Activated CD8-positive, alpha-beta memory T cell treated with anti-CD3 and anti-CD28 coated beads, Interleukin-2, amount 50 U/mL, for 1 hour (primary cell): ENCODE results near the gene ITPKB.
A peak's percentile ranks its signal among the peaks of the same experiment; 100 is the strongest.

Experiments
- DNase-seq: peaks from one replicate; pipeline ENCODE4 v3.0.0-alpha.2; 2020; ENCODE audit errors: extremely low read depth

The ITPKB gene

DNA sequence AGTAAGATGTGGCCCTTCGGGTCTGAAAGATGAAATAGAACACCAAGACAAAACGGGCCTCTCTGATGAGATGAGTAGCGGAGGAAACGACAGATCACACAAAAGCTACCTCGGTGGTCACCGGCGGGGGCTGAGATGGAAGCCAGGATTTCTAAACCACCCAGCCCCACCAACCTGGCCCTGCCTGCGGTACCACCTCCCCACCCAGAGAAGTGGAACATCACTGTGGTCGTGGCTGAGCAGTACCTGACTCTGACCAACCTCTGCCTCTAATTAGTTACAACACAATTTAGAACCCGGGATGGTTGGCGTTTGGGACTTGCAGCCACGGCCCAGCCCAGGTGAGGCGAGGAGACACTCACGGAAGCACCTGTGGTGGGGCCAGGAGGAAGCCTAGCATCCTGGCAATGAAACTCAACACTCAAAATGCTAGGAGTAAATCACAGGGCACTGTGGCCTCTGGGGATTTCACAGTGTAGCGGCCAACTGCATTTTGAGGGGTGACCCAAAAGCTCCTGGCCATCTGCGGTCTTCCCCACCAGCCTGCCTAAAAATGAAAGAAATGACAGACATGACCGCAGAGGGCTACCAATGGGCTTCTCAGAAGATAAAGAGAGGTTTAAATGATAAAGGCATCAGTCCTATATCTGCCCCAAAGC is 73.4 kb downstream of the ITPKB start:
- DNase-seq = no peak

DNA sequence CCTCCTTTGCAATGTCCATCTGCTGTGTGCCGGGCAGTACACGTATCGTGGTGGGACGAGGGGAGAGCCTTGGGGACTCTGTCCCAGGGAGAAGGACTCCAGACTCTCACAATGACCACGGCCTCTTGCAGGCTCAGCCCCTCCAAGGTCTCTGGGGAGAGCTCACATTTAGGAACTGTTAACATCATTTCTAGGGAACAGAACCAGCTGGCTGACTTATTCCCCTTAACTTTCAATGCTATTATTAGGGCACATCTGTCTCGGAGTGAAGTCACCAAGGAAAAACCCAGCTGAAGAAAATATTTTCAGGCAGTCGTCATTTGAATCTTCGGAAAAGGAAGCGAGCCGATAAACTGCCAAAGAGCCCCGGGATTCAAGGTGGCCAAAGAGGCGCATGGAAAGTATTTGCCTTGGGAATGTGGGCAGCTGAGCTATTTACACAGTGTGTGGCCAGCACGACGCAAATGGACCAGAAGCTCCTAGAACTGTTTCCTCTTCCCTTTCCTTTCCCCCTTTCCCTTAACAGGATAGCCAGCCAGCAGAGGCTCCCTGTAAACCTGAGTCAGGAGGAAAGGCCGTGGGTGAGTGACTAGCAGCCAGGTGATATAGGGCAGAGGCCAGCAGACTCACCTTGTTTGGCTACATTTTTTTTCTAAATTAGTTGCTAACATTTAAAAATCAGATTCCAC is 74.5 kb downstream of the ITPKB start:
- DNase-seq = no peak

DNA sequence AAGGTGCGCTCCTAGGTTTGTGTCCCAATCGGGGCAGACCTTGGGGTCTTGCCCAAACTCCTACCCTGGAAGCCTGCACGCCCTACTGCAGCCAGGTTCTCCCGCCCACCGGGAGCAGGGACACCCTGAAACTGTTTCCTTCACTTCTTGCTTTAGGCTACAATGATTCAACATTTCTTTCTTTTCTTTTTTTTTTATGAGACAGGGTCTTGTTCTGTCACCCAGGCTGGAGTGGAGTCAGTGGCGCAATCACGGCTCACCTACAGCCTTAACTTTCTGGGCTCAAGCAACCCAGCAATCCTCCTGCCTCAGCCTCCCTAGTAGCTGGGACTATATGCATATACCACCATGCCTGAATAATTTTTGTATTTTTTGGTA is 75.8 kb downstream of the ITPKB start:
- no peak for DNase-seq

DNA sequence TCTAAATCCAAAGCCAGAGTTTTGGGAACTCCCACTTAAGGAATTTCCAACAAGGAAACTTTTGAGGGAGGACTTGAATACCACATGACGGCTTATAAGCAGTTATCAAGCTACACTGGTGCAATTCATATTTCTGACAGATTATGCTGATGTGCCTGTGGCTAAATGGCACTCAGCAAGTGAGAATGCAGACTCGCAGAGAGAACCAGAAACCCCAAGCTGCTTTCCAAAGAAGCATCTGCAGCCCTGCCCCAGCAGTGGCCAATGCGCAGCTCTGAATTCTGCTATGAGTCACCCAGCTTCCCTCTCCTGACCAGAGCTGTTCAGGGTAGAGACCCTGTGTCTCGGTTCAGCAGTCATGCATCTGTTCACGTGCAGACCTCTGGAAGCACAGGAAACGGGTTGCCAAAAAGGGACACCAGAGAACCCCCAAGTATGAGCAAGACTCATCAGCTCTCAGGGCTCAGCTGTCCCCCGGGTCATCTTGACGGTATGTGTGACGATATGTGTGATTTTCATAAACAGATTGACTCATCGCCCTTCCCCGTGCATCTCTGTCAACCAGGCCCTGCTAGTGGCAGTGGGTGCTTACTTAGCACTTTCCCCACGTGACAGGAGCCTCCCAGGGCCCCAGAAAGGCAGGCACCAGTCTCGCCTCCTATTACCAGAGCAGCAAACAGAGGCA is 76.3 kb downstream of the ITPKB start:
- peak; percentile 95 for DNase-seq

DNA sequence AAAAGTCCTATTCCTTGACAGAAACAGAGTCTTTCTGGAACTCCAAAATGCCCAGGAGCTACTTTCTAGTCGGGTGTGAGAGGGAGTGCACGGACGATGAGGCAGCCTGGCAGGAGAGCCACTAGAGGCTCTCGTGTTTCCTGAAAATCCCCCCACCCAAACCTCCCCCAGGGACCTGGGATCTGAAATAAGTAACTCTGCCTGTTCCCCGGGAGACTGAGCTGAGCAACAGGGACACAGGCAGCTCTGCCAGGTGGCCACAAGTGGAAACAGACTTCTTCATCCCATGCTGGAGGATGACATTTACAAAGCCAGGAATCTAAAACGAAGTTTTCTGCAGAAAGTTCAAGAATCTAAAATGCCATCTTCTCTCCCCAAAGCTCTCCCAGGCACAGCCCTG is 77.1 kb downstream of the ITPKB start:
- no peak for DNase-seq

DNA sequence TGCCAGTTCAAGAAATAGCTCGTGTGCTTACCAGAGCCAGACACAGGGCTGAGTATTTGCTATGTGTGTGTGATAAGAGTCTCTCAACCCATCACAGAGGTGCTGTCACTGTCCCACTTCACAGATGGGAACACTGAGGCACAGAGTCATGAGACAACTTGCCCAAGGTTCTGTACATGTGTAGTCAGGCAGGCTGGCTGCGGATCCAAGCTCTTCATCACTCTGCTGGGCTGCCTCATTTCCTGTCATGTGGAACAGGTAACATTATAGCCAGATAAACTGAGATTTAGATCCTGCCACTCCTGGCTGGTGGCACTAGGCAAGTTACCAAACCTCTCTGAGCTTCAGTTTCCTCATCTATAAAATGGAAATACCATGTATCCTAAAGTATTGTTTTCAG is 77.8 kb downstream of the ITPKB start:
- DNase-seq = no peak

DNA sequence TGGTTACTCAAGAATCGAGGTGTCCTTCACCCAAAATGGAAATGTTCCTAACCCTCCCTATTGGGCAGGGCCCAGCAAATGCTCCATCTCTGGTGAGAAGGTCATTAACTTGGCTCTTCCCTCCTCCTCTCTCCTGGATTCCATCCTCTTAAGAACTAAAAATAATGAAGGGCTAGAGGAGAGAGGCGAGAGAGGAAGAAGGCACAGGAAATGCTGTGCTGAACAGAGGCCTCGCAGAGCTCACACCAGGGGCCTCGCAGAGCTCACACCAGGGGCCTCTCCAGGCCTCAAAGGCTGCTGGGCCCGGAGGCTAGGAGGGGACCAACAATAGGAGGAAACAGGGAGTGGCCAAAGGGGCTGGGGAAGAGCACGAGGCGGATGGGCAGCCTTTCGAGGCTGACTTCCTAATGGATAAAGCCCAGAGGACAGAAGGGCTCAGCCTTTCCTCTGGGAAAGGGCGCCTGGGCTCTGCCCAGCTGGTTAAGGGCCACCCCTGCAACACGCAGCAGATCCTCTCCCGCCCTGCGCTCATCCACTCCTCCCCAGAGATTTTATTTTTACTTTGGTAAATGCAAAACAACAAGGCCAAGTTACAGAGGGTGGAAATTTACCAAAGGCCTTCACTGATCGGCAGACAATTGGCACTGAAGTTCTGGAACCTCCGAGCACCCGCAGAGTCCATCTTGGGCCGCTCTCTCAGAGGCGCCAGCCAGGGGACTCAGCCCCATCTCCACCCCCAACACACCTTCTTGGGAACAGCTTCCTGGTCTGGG is 78.5 kb downstream of the ITPKB start:
- DNase-seq = no peak

DNA sequence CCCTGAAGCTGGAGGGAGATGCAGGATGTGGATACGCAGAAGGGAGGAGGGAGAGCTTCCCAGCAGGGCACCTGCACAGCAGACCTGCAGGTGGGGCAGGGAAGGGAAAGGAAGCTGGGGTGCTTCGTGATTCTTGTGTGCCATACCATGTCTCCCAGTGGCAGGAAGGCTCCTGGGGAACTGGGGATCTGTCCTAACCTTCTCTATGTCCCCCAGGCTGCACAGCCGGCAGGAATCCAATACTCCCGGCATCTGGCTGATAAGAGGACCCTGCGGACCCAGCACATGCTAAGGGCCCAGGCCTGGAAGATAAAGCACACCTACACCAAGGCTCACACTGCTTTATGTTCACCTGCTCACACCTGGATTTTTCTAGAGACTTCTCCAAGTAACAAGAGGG is 79.4 kb downstream of the ITPKB start:
- DNase-seq = no peak

DNA sequence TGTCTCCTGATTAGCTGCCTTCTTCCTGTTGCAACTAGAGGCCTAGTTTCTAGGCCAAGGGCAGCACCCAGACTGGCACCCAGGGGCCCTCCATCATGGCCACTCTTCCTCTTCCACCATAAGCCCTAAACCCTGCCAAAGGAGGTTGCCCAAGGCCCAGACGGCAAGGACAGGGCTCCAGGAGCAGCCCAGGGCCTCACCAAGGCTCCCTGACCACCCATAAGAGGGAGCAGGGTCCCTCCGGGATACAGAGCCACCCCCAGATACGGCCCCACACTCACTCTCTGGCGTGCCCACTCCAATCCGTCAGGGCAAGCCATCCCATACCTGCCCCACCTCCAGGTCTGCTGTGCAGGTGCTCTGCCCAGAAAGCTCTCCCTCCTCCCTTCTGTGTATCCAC is 79.9 kb downstream of the ITPKB start:
- no peak for DNase-seq

DNA sequence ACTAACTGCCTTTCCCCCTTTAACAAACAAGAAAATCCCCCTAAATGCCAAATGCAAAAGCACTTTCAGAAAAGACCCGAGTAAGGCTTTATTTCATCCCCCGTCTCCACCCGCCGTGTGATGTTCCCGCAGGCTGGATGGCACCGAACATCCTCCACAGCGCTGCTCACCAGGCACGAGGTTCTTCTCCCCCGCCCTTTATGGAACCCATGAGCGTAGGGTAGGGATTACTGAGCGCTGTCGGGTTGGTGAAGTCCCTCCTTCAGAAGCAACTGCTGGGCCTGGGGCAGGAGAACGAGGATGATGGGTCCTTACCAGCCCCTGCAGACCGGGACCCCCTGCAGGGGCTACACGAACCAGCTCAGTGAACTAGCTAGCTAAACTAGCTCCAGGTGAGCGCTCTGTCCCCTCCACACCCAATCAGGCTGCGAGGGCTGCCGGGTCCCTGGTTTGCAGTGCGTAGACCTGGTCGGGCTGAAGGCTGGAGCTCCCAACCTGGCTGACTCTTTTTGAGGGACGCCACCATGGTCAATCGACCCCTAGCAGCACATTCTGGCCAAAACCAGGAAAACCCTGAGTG is 80.4 kb downstream of the ITPKB start:
- no peak for DNase-seq

DNA sequence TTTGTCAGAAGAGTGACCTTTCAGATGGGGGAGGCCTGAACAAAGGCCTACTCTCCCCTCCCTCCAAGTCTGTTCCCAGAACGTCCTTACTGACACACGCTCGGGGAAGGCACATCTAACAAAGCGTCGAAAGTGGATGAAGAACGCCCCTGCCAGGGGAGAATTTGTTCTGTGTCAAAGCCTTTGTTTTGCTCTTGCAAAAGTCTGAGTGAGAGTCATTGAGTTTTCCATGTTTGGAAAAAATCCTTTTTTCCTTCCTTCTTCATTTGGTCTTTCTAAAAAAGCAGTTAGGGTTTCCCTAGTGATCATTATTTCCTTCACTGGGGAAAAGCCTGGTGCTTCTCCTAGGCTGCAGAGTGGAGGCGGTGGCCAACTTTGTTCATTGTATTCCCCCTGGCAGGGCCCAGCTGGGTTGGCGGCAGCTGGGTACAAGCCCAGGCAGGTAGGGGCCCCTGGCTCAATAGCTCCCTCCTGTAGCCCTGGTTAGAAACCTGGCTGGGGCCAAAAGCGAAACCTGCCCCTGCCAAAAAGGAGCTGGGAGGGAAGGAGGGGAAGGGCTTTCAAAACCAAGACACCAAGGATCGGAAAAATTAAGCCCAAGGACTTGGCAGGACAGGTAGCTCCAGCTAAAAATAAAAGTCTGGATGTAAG is 81.1 kb downstream of the ITPKB start:
- DNase-seq = no peak

DNA sequence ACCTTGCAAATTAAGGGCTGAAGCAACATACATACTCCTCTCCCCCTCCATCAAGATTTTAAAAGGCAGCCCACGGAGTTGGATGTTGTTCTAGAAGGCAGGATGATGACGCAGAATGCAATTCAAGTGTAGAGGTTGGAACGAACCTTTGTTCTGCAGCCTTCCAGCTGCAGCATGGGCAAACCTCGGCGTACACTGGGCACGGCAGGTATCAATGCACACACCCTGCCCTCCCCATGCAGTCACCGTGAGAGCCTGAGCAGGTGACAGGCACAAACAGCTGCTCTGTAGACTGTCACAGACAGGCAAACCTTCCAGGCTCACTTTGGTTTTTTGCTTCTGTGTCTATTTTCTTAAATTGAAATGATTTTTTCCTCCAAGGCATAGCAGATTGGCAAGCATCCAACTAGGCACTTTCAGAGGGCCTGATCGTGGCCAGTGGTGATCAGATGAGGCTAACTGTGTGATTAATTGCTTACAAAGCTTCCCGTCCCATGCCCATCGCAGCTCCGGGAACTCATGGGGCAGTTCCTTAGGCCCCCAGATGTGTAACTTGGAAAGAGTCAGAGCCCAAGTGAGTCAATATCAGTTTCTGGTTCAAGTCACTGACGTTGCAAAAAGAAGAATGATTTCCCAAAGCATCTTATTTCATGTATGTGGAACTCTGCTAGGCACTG is 82.3 kb downstream of the ITPKB start:
- peak; percentile 63 for DNase-seq

DNA sequence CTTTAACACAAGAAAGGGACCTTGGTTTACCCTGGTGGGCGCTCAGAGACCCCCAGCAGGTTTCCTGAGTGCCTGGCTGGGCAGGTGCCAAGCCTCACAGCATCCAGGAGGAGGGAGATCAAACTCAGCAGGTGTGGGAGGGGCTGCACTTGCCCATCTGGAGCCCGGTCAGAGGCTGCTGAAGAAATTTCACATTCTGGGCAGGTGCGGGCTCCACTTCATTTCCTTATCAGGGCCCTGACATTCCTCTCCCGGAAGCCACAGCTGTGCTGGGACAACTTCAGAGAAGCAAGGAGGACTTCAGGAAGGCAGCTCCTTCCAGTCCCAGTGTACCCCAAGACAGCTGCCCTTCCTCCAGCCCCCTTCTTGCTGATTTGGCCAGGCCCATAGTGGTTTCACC is 82.9 kb downstream of the ITPKB start:
- no peak for DNase-seq

DNA sequence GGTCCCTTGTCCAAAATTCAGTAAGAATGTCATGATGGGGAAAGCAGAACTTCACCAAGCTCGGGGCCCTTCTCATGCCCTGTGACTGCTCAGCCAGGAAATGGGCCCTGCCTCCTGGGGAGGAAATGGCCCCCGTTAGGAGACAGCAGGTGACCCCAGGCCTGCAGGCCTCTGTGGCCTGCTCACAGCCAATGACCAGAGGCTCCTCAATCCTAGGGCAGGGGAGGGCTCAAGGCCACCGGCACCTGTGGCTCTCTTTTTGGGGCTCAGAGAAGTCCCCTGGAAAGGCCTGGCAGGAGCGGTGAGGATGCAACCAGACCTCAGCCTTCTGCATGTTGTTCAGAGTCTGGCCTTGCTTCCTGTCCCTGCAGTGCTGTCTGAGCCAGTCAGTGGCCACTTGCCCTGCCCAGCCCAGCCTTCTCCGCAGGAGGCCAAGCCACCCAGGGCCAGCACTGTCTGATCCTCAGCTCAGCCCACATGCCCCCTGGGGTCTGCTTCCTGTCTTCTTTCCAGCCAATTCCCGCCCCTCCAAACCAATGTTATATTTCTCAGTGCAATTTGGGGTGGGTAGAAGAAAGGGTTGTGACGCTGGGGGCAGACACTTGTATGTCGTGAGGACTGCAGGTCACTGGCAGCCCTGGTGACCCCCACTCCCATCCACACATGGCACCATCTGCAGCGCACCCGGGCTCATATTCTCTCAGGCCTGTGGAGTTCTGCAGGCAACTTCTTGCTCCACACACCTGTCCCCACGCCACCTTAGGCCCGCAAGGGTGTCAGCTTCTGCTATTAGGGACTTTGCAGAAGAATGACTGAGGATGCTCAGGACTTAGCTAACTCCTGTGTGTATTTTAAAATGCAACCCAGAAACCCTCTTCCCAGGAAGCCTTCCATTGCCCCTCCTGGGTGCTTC is 83.6 kb downstream of the ITPKB start:
- DNase-seq = no peak

DNA sequence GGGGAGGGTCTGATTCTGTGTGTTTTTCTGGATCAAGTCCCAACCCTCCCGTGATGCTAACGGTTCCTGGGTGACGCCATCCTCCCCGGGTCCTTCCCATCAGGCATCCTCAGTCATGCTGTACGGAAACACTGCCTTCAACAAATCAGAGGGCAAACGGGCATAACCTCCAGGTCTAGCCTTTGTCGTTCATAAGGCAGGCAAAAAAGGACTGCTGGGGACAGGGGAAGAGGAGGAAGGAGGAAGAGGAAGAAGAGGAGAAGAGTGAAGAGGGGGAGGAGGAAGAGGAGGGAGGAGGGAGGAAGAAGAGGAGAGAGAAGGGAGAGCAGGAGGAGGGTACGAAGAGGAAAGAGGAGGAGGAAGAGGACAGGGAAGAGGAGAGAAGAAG is 84.4 kb downstream of the ITPKB start:
- DNase-seq = no peak

DNA sequence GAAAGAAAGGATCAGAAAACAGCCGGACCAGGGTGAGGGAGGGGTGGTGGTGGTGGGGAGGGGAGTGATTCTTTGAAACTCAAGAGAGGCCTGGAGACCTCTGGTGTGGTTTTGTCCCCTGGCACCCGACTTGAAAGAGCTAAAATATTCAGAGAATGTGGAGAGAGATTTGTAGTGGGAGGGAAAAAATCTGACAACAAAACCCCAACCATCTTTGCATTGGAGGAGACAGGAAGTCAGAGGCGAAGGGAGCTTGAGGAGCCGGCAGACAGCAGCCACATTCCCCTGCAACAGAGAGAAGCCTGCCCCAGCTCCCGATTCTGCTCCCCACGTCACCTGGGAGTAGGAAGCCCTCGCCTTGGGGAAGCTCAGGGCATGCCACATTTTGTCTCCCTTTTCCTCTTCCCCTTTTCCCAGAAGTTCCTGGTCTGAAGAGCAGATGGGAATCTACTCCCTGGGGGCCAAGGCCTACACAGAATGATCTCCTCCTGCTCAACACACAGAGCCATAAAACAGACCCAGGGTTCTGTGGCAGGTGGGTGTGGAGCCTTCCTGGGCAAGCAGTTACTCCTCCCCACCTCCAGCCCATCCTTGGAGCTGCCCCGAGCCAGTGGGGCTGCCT is 84.9 kb downstream of the ITPKB start:
- DNase-seq = no peak

DNA sequence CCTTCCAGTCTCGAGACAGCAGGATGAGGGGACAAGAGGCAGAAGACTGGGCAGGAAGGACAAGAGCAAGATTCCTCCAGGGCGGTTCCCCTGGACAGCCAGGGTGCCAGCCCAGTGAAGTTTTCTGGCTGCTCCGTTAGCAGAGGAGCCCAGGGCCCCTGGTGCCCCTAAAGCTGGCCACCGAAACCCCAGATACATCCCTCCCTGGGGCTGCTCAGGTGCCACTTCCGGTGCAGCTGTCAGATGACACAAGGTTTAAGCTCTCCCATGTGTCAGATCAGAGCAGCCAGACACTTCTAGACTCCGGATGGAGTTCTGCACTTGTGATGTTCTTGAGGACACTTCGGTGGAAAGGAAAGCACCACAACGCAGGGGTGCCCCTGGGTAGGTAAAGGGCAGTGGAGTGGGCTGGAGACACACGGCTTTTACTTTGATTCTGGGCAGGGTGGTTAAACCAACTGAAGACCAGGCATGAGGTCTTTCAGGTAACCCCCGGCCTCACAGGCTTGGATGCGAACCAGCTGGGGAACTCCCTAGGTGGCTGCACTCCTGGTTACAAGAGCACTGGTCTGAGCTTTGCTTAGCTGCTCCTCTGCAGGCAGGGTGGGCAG is 85.7 kb downstream of the ITPKB start:
- DNase-seq = peak; percentile 62

DNA sequence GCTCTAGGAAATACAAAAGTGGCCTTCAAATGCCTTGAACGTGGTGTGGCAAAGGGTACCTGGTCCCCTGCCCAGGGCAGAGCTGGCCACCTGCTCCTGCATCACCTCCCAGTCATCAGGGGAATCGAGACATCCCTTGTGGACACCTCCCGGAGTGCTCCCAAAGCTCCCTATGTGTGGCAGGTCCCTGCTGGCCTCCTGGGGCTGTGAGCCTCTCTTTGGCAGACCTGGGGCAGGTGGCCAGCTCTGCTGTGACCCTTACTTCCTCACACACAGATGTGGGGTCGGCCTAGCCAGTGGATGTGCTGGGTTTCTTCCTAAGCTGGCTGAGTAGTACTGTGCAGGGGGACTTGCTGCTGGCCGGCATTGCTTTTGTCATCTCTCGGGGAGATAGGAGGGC is 86.5 kb downstream of the ITPKB start:
- no peak for DNase-seq

DNA sequence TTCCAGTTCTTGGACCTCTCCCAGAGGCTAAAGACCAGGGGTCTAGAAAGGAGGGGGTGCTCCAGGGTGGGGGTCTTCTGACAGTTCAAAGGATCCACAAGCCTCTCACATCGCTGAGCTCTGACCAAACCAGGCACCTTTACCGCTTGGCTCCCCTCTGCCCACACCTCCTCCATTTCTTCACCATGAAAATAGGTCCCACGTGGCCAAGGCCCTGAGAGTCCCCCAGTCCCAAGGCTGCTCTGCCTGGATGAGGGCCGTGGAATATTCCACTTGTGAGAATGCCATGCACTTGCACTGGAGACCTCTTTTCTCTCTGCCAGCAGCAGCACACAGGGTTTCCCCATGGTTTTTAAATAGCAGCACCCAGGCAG is 87.4 kb downstream of the ITPKB start:
- no peak for DNase-seq
